T-helper 1 cell treated with Interleukin-12 subunit alpha and Interleukin-12 subunit beta and Interleukin-4 antibody, amounts not matched to agents 30 μg/mL and 1 μg/mL, for 36 hours (primary cell): ENCODE measurements around the gene TLCD4.
"Not testable (repeated sequence)": the region's sequence is repeated elsewhere in the genome, so short reads cannot be mapped to it uniquely, and the experiment has no call there.

Source experiments
- H3K27ac Mint-ChIP-seq: one replicate; pipeline ENCODE4 v1.8.0; 2021; ENCODE audit warnings: mild to moderate bottlenecking, mixed read lengths
- H3K27me3 Mint-ChIP-seq: one replicate; pipeline ENCODE4 v1.8.0; 2021; ENCODE audit warnings: low read depth, mixed read lengths
- H3K36me3 Mint-ChIP-seq: one replicate; pipeline ENCODE4 v1.8.0; 2021; ENCODE audit warnings: low read depth, mixed read lengths
- H3K4me1 Mint-ChIP-seq: one replicate; pipeline ENCODE4 v1.8.0; 2021; ENCODE audit warnings: low read depth, mixed read lengths
- H3K4me3 Mint-ChIP-seq: one replicate; pipeline ENCODE4 v1.8.0; 2021; ENCODE audit warnings: mild to moderate bottlenecking, moderate library complexity, mixed read lengths
- H3K9me3 Mint-ChIP-seq: one replicate; pipeline ENCODE4 v1.8.0; 2021; ENCODE audit warnings: mixed read lengths

Gene TLCD4

GRCh38 chr1:95154096-95154495, 36.9 kb downstream of the TLCD4 start:
- H3K27ac Mint-ChIP-seq = no peak overlapping the region
- H3K4me1 Mint-ChIP-seq = no peaks in the 10 kb centered on the region
- no peaks in the 10 kb centered on the region for H3K9me3 Mint-ChIP-seq
- no peaks in the 10 kb centered on the region for H3K27me3 Mint-ChIP-seq
- H3K36me3 Mint-ChIP-seq = no peaks in the 10 kb centered on the region
- no peak overlapping the region for H3K4me3 Mint-ChIP-seq

- not testable (repeated sequence) for H3K9me3 Mint-ChIP-seq, H3K27ac Mint-ChIP-seq, H3K27me3 Mint-ChIP-seq, H3K4me1 Mint-ChIP-seq, H3K36me3 Mint-ChIP-seq, H3K4me3 Mint-ChIP-seq
These were observed 48.4 kb downstream of the TLCD4 start for GRCh38 chr1:95165569-95165968.
